GM18951 (cell line): ENCODE data around the gene CEP78.

ENCODE experiments used
- POLR2A ChIP-seq: IDR thresholded peaks from 4 replicates; pipeline ENCODE4 v1.6.1; 2011; ENCODE audit warnings: mild to moderate bottlenecking; ENCODE audit not compliant: insufficient read length, insufficient read depth; ENCODE audit errors: extremely low read depth
- in situ Hi-C: fragments of 300-500 bp; cut with MboI; formaldehyde crosslinking; loops from one replicate; pipeline ENCODE4 v1.12.0; 2022; ENCODE audit warnings: low sequenced_read_pairs, mixed read lengths, inconsistent platforms; ENCODE audit not compliant: unreplicated experiment

CEP78 gene

GRCh38 chr9:78297672-78297961 lies 61.7 kb downstream of the CEP78 start:
- no peak for TF ChIP-seq POLR2A
- in situ Hi-C loops: no loop called here

GRCh38 chr9:78298046-78298765 lies 62.3 kb downstream of the CEP78 start:
- in situ Hi-C loops: no loop called here
- TF ChIP-seq POLR2A: no peak

GRCh38 chr9:78300209-78300608 lies 64.3 kb downstream of the CEP78 start:
- no peak for TF ChIP-seq POLR2A
- in situ Hi-C loops: no loop called here

- no peak for TF ChIP-seq POLR2A
- in situ Hi-C loops: no loop called here
Measured at GRCh38 chr9:78301466-78301865, 65.6 kb downstream of the CEP78 start.

- in situ Hi-C loops: no loop called here
- no peak for TF ChIP-seq POLR2A
Measured at GRCh38 chr9:78303377-78304062, 67.6 kb downstream of the CEP78 start.

GRCh38 chr9:78304357-78304756 lies 68.5 kb downstream of the CEP78 start:
- in situ Hi-C loops: no loop called here
- TF ChIP-seq POLR2A: no peak

- in situ Hi-C loops: no loop called here
- no peak for TF ChIP-seq POLR2A
Measured at GRCh38 chr9:78306222-78307076, 70.6 kb downstream of the CEP78 start.

- no peak for TF ChIP-seq POLR2A
- in situ Hi-C loops: no loop called here
Measured at GRCh38 chr9:78307360-78307759, 71.5 kb downstream of the CEP78 start.

GRCh38 chr9:78309066-78309465 lies 73.2 kb downstream of the CEP78 start:
- in situ Hi-C loops: no loop called here
- no peak for TF ChIP-seq POLR2A

- in situ Hi-C loops: no loop called here
- no peak for TF ChIP-seq POLR2A
Measured at GRCh38 chr9:78311075-78311474, 75.2 kb downstream of the CEP78 start.

- in situ Hi-C loops: no loop called here
- no peak for TF ChIP-seq POLR2A
Measured at GRCh38 chr9:78311886-78312524, 76.1 kb downstream of the CEP78 start.

GRCh38 chr9:78314550-78314949 lies 78.7 kb downstream of the CEP78 start:
- in situ Hi-C loops: no loop called here
- no peak for TF ChIP-seq POLR2A

- TF ChIP-seq POLR2A: no peak
- in situ Hi-C loops: no loop called here
Measured at GRCh38 chr9:78314953-78315870, 79.3 kb downstream of the CEP78 start.
